H1 (cell line): ENCODE results near the gene OGDHL. TPM values are rescaled to one million over a fixed set of nuclear protein-coding genes. Genes with fewer than 3 reads are reported as not detected.

Experiments
- CTCF ChIA-PET: fragments of 300-600 bp; sonication (Branson Sonifier 250); formaldehyde crosslinking; loops from one replicate; lab custom pipeline; 2021; ENCODE audit not compliant: partially characterized antibody; lab: Charles Lee
- POLR2A ChIA-PET: fragments of 300-600 bp; sonication (Branson Sonifier 250); formaldehyde crosslinking; loops from one replicate; lab custom pipeline; 2021; ENCODE audit warnings: inconsistent platforms; ENCODE audit not compliant: partially characterized antibody; lab: Charles Lee
- DNase-seq, 2 experiments: peaks; one replicate each; pipeline versions ENCODE4 v3.0.0 to v3.0.0-alpha.2; 2010 to 2022; ENCODE audit warnings: low spot score in 2 of 2, low read depth in 1 of 2, mixed read lengths in 1 of 2
- FAIRE-seq: peaks from 2 replicates; lab custom pipeline; 2011; peaks lifted over from hg19 to GRCh38; lab: Jason Lieb, UNC
- H2AFZ ChIP-seq: 2 replicates; pipeline ENCODE4 v1.8.1; 2012; ENCODE audit warnings: low read length, inconsistent platforms
- H2AK5ac ChIP-seq: 2 replicates; pipeline ENCODE4 v1.6.1; 2013; ENCODE audit warnings: low read depth, low read length
- H2BK120ac ChIP-seq: replicated peaks from 2 replicates; pipeline ENCODE3; 2013; ENCODE audit warnings: low read depth, low read length, inconsistent platforms
- H2BK12ac ChIP-seq: 2 replicates; pipeline ENCODE4 v1.6.1; 2013; ENCODE audit warnings: low read depth, low read length
- H2BK15ac ChIP-seq: 2 replicates; pipeline ENCODE4 v1.6.1; 2013; ENCODE audit warnings: low read length
- H2BK20ac ChIP-seq: 2 replicates; pipeline ENCODE4 v1.6.1; 2013; ENCODE audit warnings: low read length
- H2BK5ac ChIP-seq: 2 replicates; pipeline ENCODE4 v1.6.1; 2013; ENCODE audit warnings: low read depth, low read length
- H3K14ac ChIP-seq: 2 replicates; pipeline ENCODE4 v1.6.1; 2013; ENCODE audit warnings: inconsistent platforms; ENCODE audit not compliant: insufficient read length
- H3K18ac ChIP-seq: 2 replicates; pipeline ENCODE4 v1.6.1; 2013; ENCODE audit warnings: low read length; ENCODE audit errors: extremely low read depth
- H3K23ac ChIP-seq: 2 replicates; pipeline ENCODE4 v1.6.1; 2013; ENCODE audit warnings: inconsistent platforms; ENCODE audit not compliant: insufficient read length
- H3K23me2 ChIP-seq: 2 replicates; pipeline ENCODE4 v1.6.1; 2013; ENCODE audit warnings: low read depth, low read length
- H3K27ac ChIP-seq: 2 replicates; pipeline ENCODE4 v1.6.1; 2011; ENCODE audit warnings: low read depth, low read length, inconsistent platforms
- H3K27me3 ChIP-seq, 4 experiments: replicated peaks in 1 of 4; 1 replicate in 1 of 4; 2 replicates in 3 of 4; pipeline versions ENCODE4 v1.6.1 to v1.8.1; 2011 to 2013; ENCODE audit warnings: low read length in 3 of 4, mild to moderate bottlenecking in 3 of 4, inconsistent platforms in 2 of 4, mixed read lengths in 2 of 4, moderate library complexity in 1 of 4; ENCODE audit not compliant: control insufficient read depth in 3 of 4, insufficient read depth in 3 of 4; ENCODE audit errors: extremely low read depth in 1 of 4
- H3K36me3 ChIP-seq, 4 experiments: 2 replicates each; pipeline versions ENCODE4 v1.6.1 to v1.8.1; 2011 to 2013; ENCODE audit warnings: mild to moderate bottlenecking in 4 of 4, low read length in 3 of 4, moderate library complexity in 2 of 4, control low read depth in 1 of 4, inconsistent platforms in 1 of 4; ENCODE audit not compliant: insufficient read depth in 4 of 4, control insufficient read depth in 2 of 4
- H3K4ac ChIP-seq: replicated peaks from 2 replicates; pipeline ENCODE3; 2013; ENCODE audit warnings: low read length, low read depth, mixed read lengths, inconsistent platforms; ENCODE audit not compliant: insufficient read length
- H3K4me1 ChIP-seq, 4 experiments: replicated peaks in 1 of 4; 1 replicate in 1 of 4; 2 replicates in 3 of 4; pipeline versions ENCODE4 v1.6.1 to v1.8.1; 2011 to 2013; ENCODE audit warnings: low read length in 3 of 4, inconsistent platforms in 2 of 4, mixed read lengths in 1 of 4; ENCODE audit not compliant: insufficient read depth in 4 of 4, control insufficient read depth in 3 of 4
- H3K4me2 ChIP-seq, 2 experiments: 2 replicates each; pipeline versions ENCODE4 v1.6.1 to v1.8.1; 2011 to 2013; ENCODE audit warnings: low read depth in 2 of 2, low read length in 2 of 2, control low read depth in 1 of 2, inconsistent platforms in 1 of 2, mild to moderate bottlenecking in 1 of 2; ENCODE audit not compliant: insufficient read depth in 1 of 2
- H3K4me3 ChIP-seq, 4 experiments: fragments of 200-600, 300-600 bp in 1 of 4; sonication (generic), shearing (Covaris generic), sonication (Bioruptor Twin) in 1 of 4; 2 replicates each; pipeline versions ENCODE4 v1.5.1 to v1.8.1; 2011 to 2016; ENCODE audit warnings: low read length in 4 of 4, low read depth in 3 of 4, control low read depth in 2 of 4, inconsistent platforms in 2 of 4, mild to moderate bottlenecking in 2 of 4, mixed read lengths in 1 of 4, moderate library complexity in 1 of 4; ENCODE audit not compliant: insufficient read depth in 2 of 4; ENCODE audit errors: extremely low read depth in 1 of 4
- H3K56ac ChIP-seq: replicated peaks from 2 replicates; pipeline ENCODE3; 2013; ENCODE audit warnings: low read depth, mild to moderate bottlenecking, mixed read lengths, low read length, inconsistent platforms; ENCODE audit not compliant: insufficient read length
- H3K79me1 ChIP-seq: 2 replicates; pipeline ENCODE4 v1.6.1; 2013; ENCODE audit warnings: low read depth, low read length, control low read depth
- H3K79me2 ChIP-seq, 2 experiments: 2 replicates each; pipeline versions ENCODE4 v1.6.1 to v1.8.1; 2012 to 2013; ENCODE audit warnings: low read length in 2 of 2, mild to moderate bottlenecking in 2 of 2, inconsistent platforms in 1 of 2; ENCODE audit not compliant: insufficient read depth in 2 of 2, control insufficient read depth in 1 of 2
- H3K9ac ChIP-seq, 4 experiments: replicated peaks in 1 of 4; 1 replicate in 1 of 4; 2 replicates in 3 of 4; pipeline versions ENCODE4 v1.6.1 to v1.8.1; 2011 to 2013; ENCODE audit warnings: low read depth in 3 of 4, low read length in 3 of 4, control low read depth in 2 of 4, mild to moderate bottlenecking in 2 of 4, moderate library complexity in 2 of 4, inconsistent platforms in 1 of 4; ENCODE audit errors: extremely low read depth in 1 of 4
- H3K9me3 ChIP-seq, 2 experiments: 2 replicates each; pipeline versions ENCODE4 v1.6.1 to v1.8.1; 2012 to 2013; ENCODE audit warnings: mild to moderate bottlenecking in 2 of 2, moderate library complexity in 2 of 2, control low read depth in 1 of 2, inconsistent platforms in 1 of 2, low read depth in 1 of 2, low read length in 1 of 2, mixed read lengths in 1 of 2; ENCODE audit not compliant: insufficient read depth in 2 of 2
- H4K20me1 ChIP-seq, 2 experiments: replicated peaks in 1 of 2; 2 replicates each; pipeline versions ENCODE3 to v1.8.1; 2011 to 2013; ENCODE audit warnings: inconsistent platforms in 2 of 2, low read length in 2 of 2, mild to moderate bottlenecking in 1 of 2; ENCODE audit not compliant: insufficient read depth in 2 of 2, control insufficient read depth in 1 of 2
- H4K5ac ChIP-seq: 2 replicates; pipeline ENCODE4 v1.6.1; 2013; ENCODE audit warnings: low read length, low read depth, mixed read lengths, inconsistent platforms; ENCODE audit not compliant: insufficient read length
- H4K8ac ChIP-seq: 2 replicates; pipeline ENCODE4 v1.8.0; 2013; ENCODE audit warnings: mild to moderate bottlenecking, moderate library complexity, low read length, inconsistent platforms; ENCODE audit not compliant: insufficient read depth; ENCODE audit errors: extremely low read depth
- H4K91ac ChIP-seq: replicated peaks from 2 replicates; pipeline ENCODE3; 2013; ENCODE audit warnings: low read length, mixed read lengths, inconsistent platforms; ENCODE audit not compliant: insufficient read length
- ATF2 ChIP-seq: IDR thresholded peaks from 2 replicates; pipeline ENCODE4 v1.6.1; 2012; ENCODE audit warnings: low read length, inconsistent platforms
- FOSL1 ChIP-seq: IDR thresholded peaks from 2 replicates; pipeline ENCODE4 v1.6.1; 2011; ENCODE audit warnings: mild to moderate bottlenecking, low read depth, low read length, moderate library complexity; ENCODE audit not compliant: insufficient read depth
- POU5F1 ChIP-seq: IDR thresholded peaks from 2 replicates; pipeline ENCODE4 v1.6.1; 2011; ENCODE audit warnings: low read depth, mild to moderate bottlenecking, low read length, moderate library complexity
- RXRA ChIP-seq: IDR thresholded peaks from 2 replicates; pipeline ENCODE4 v1.6.1; 2011; ENCODE audit warnings: low read depth, mild to moderate bottlenecking, low read length, moderate library complexity; ENCODE audit not compliant: insufficient read depth
- SIN3A ChIP-seq, 2 experiments: IDR thresholded peaks in 1 of 2; conservative IDR thresholded peaks in 1 of 2; 2 replicates each; pipeline ENCODE4 v1.6.1; 2011 to 2012; ENCODE audit warnings: low read length in 2 of 2, improper control_type of control experiment in 1 of 2, low read depth in 1 of 2, mild to moderate bottlenecking in 1 of 2
- SIRT6 ChIP-seq: IDR thresholded peaks from one replicate; pipeline ENCODE4 v1.7.1; 2012; ENCODE audit warnings: low read length, inconsistent platforms
- SP2 ChIP-seq: IDR thresholded peaks from 2 replicates; pipeline ENCODE4 v1.6.1; 2012; ENCODE audit warnings: mild to moderate bottlenecking, low read length, inconsistent platforms
- SRF ChIP-seq: IDR thresholded peaks from 2 replicates; pipeline ENCODE4 v1.6.1; 2011; ENCODE audit warnings: mild to moderate bottlenecking, low read depth, low read length, moderate library complexity
- SUZ12 ChIP-seq: fragments of 200-600 bp; sonication (generic); IDR thresholded peaks from 2 replicates; pipeline ENCODE4 v1.6.1; 2012; ENCODE audit warnings: mild to moderate bottlenecking, inconsistent platforms, low read length, moderate library complexity, mixed read lengths
- TAF7 ChIP-seq: optimal IDR thresholded peaks from 2 replicates; pipeline ENCODE3; 2011; ENCODE audit warnings: low read depth, mild to moderate bottlenecking, inconsistent platforms, low read length, moderate library complexity, borderline replicate concordance
- WGBS, 2 experiments: shearing (Covaris generic) in 1 of 2; methylation state at CpG; one replicate each; pipeline versions ENCODE4 v1.1.6 to v1.1.7; 2013 to 2015; ENCODE audit warnings: low lambda C conversion rate in 2 of 2, mixed read lengths in 2 of 2, inconsistent platforms in 1 of 2, low coverage in 1 of 2, missing lambda C conversion rate in 1 of 2; ENCODE audit not compliant: insufficient replicate concordance in 2 of 2, insufficient coverage in 1 of 2, insufficient read length in 1 of 2; ENCODE audit errors: extremely low coverage in 1 of 2, missing lambda C conversion rate in 1 of 2; 5-methylcytosine and 5-hydroxymethylcytosine counted together
- polyA plus RNA-seq, 7 experiments: library from polyadenylated mRNA; depleted of rRNA in 3 of 7; stranded (reverse) in 5 of 7; unstranded in 2 of 7; fragments of >200 nt in 5 of 7; fragments of 200-250 nt in 2 of 7; gene quantifications; 1 replicate in 5 of 7; 2 replicates in 1 of 7; 4 replicates in 1 of 7; pipeline versions ENCODE4 v1.2.1 to v1.2.3, GENCODE V29; 2011 to 2013; ENCODE audit warnings: missing spikeins in 2 of 7, mixed read lengths in 2 of 7
- total RNA-seq: library from RNA; stranded (reverse); fragmentation: NEBNext Ultra II Directional; extraction: Animal tissue kit (Norgen Biotek cat#: 25700); gene quantifications from 2 replicates; pipeline ENCODE4 v1.2.1, GENCODE V29; 2021

The OGDHL gene
- total and polyA plus RNA-seq, 2 of the 8 experiments (the other 6 are each of a cell fraction or from before 2014, with no cell fraction given) = 16.1 to 16.6 TPM

GRCh38 chr10:49750546-49750945 lies 11.6 kb downstream of the OGDHL start:
- Histone ChIP-seq H3K14ac (no peak overlapping the region), H4K91ac (no peak overlapping the region), H2BK15ac (no peak overlapping the region), H4K20me1 (peaks cover 0 to 4% of the 10 kb centered on the region in 2 experiments), H3K79me1 (no peaks in the 10 kb centered on the region; the same call in 1 of the 2 replicates), H3K23me2 (no peaks in the 10 kb centered on the region), H2BK12ac (no peak overlapping the region), H3K79me2 (no peaks in the 10 kb centered on the region), H3K27me3 (no peaks in the 10 kb centered on the region), H3K4me1 (no peaks in the 10 kb centered on the region), H3K23ac (no peak overlapping the region), H3K18ac (no peak overlapping the region), H3K9me3 (no peaks in the 10 kb centered on the region), H3K4me2 (no peak overlapping the region), H2BK120ac (no peak overlapping the region), H3K4me3 (no peak overlapping the region), H3K9ac (no peak overlapping the region), H3K36me3 (peaks cover 0 to 7% (median 5%) of the 10 kb centered on the region in 4 experiments; a peak in 4 of 8 replicates), H3K56ac (no peak overlapping the region), H4K5ac (no peak overlapping the region), H4K8ac (no peak overlapping the region), H2AFZ (no peak overlapping the region), H2BK5ac (no peak overlapping the region), H3K27ac (no peak overlapping the region), H2BK20ac (no peak overlapping the region), H3K4ac (no peak overlapping the region), H2AK5ac (no peak overlapping the region)
- FAIRE-seq (no peak), DNase-seq (no peak)
- WGBS, 2 experiments = 93% methylated on average over 9 of the region's 9 CpGs; no CpG with 5 or more reads in 1 of the 2 experiments
- ChIA-PET POLR2A (interaction anchor here (1.8 kb wide), 1 partner anchor 10 kb away, joined by 6 read pairs; no protein-coding TSS in a partner anchor), CTCF (no interaction called here)
- TF ChIP-seq RXRA (no peak), SRF (no peak), SIN3A (conservative IDR thresholded peaks at IDR 0.05 in 1 of 2, IDR thresholded peaks at IDR 0.05 in 1 of 2; ENCODE audit: low read depth in 1 of 2, low read length in 2 of 2) (no peak), TAF7 (no peak), SIRT6 (no peak), FOSL1 (no peak), SP2 (no peak), POU5F1 (no peak), SUZ12 (no peak), ATF2 (no peak)
